GM21737 (cell line): Measurements from ENCODE around the gene SHLD1.

Experiments
- ATAC-seq: cut with Tn5 transposase; IDR thresholded peaks from one replicate; pipeline ENCODE4 v1.9.1; 2021; ENCODE audit warnings: mild to moderate bottlenecking, moderate library complexity; ENCODE audit not compliant: unreplicated experiment

Gene SHLD1

GRCh38 chr20:5844063-5844681, 94.0 kb downstream of the SHLD1 start:
- ATAC-seq = peak; percentile 81

DNA sequence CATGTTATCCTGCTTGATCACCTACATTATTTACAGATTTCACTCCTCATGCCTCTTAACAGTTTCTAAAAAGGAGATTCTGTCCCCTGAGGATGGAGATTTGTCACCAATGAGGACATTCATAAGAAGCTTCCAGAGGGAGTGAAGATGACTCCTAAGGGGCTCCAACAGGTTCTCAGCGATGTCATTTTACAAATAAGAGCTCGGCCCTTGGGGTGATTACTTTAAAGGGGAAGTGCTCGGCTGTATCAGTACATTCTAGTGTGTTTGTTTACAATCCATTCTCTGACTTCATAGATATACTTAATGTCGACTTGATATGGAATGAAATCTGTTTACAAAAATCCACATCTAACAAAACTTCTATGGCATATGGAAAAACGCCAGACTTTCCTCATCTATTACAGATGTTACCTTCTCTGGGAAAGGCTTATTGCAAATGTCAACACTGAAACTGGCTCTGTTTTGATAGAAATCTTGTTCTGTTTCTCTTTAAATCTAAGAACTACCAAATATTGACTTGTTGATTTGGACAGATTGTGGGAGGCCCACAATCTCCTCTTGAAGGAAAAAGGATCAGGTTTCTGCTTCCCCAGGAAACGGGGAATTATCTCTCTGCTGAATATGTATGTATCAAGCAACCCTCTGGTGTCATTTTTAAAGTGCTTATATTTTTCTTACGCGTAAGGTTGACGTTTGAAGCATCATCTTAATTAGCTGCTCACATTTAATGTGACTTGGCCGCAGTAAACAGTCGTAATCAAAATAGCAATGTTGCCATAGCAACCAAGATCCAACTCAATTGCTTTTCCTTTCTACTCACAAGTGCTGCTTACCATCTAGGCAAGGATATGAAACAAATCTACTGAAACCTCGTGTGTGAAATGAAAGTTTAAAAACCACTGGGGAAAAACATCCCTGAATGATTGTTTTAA, 95.7 kb downstream of the SHLD1 start:
- ATAC-seq = no peak

- no peak for ATAC-seq
Observed at GRCh38 chr20:5848711-5849505, 98.7 kb downstream of the SHLD1 start.

DNA sequence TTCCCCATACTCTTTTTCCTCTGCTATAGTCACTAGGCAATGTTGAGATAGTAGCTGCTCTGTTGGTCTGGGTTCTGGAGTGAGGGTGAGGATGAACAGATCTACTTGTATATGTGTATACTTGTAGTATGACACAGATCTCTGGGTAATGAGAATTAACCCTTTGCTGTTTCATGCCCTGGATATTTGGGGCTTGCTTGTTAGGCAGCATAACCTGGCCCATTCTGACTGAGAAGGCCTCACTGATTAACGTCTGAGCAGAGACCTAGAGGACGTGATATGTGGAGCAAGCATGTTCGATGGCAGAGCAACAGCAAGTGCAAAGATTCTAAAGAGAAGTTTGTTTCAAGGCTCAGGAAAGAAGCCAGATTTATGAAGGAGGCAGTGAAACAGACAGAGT, 105.7 kb downstream of the SHLD1 start:
- no peak for ATAC-seq

DNA sequence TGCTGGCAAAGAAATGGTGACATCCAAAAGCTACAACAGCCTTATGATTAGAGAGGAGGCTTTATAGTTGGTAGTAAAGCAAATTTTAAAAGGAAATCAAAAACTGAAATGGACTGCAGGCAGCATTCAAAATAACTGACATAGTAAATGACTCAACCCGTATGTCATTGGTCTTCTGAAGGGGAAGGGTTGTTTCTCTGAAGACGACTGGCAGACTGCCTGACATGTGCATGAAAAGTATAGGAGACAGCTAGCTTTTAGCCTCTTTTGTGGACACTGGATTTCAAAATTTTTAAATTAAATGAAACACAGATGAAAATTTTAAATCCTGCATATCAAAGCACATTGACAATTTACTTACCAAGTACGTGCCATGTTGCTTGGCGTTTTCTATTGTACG, 109.4 kb downstream of the SHLD1 start:
- ATAC-seq = no peak

DNA sequence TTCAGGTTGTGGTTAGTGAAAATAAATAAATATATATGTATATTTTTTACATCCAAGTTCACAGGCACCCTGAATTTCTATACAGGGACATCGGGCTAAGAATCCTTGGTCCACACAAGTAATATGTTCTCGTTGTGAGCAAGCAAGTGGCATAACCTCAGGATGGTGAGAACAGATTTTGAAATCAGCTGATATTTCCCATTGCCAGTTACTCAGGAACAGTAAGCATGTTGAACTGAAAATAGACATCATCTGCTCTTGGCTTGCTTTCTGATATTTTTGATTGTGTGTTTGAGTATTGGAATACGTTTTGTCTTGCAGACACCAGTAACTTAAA, 112.5 kb downstream of the SHLD1 start:
- ATAC-seq = no peak

GRCh38 chr20:5863040-5863833, 113.0 kb downstream of the SHLD1 start:
- no peak for ATAC-seq

- ATAC-seq = no peak
Observed at GRCh38 chr20:5864428-5864827, 114.2 kb downstream of the SHLD1 start.

DNA sequence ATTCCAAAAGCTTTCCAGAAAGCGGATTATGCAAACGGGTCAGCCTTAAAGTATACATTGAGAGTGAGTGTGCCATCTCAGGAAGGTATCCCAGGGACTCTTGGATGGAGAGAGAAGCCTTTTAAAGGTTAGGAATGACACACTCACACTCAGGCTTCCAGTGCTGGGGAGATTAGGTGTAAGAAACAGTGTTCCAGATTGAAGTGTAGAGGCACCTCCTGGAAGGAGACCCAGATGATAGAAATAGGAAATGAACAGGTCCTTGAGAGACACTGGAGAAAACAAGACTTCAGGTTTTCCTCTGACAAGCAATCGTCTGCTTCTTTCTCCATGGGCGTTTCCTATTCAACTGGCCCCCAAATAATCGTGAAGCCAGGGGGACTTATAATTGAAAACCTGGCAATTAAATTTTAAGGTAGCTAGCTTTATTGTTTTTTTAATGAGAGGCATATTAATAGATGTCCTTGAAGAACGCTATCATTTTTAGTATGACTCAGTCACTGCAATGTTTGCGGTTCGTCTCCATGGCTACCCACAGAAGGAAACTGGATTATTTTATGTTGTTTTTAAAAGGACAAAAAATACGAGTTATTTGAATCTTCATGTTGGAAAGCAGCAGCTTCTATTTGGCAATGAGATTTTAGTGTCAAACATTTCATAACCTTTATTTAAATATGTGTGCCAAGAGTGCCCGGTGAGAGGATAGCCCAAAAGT, 114.8 kb downstream of the SHLD1 start:
- ATAC-seq = no peak

DNA sequence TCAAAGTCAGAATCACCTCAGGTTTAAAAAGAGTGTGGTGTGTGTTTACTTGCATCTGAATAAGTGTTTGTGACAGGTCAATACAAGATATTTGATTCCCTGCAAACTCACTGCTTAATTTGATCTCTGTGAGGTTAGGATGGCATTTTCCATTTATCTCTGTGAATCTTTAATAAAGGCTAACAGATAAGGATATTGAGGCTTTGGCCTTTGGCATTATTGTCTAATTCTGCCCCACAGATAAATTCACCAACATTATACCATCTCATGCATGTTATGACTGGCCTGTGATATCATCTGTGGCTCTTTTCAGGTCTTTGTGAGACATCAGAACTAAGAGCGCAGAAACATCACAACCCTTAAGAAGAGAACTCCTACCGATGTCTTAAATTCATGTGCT, 115.4 kb downstream of the SHLD1 start:
- ATAC-seq = no peak

DNA sequence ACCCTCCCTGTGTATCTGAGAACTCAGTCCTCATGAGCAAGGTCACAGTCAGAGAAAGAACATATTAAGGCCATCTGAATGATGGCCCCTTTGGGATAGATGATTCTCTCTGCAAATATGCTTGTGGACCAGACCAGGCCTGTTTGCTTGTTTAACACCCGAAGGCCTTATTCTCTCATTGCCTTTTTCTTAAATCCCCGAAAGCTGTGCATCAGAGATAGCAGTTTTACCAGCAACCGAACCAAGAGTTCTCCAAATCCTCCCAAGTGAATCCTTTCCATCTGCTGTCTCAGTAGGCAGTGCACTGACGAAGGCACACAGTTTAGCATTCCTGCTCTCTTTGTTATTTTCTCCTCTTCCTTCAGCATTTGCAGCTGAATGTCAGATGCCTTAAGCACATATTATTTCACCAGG, 120.4 kb downstream of the SHLD1 start:
- ATAC-seq = no peak

DNA sequence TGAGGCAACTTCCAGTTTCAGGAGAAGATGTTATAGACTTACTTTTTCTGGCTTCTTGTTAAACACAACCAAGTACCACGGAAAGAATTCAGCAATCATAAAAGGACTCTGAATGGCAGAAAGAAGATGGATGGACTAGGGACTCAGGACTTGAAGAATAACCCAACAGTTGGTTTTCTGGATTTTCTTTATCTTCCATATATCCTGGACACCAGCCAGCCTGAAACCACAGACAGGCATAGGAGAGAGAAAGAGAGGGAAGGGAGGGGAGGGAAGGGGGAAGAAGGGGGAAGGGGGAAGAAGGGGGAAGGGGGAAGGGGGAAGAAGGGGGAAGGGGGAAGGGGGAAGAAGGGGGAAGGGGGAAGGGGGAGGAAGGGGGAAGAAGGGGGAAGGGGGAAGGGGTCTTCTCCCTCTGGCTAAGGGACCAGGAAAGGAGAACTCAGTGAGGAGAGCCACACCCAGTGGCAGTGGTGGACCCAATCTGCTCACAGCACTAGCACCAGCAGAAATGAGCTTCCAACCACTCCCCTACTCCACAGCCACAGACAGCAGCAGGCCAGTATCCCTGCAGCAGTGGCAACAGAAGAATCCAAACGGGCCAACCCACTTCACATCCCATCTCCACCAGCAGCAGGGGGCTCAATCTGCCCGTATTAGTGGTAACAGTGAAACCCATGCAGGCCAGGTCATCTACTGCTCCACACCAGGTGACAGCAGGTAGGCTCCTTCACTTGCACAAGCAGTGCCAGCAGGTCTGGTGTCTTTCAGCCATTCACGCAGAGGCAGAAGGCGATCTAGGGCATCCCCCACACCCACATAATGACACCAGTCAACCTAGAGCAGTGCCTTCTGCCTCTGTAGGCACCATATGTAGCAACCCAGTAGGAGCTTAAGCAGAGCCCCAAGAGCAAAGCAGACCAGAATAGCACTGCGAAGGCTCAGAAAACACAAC, 121.5 kb downstream of the SHLD1 start:
- no peak for ATAC-seq

- no peak for ATAC-seq
Observed at GRCh38 chr20:5877128-5877527, 126.9 kb downstream of the SHLD1 start.

DNA sequence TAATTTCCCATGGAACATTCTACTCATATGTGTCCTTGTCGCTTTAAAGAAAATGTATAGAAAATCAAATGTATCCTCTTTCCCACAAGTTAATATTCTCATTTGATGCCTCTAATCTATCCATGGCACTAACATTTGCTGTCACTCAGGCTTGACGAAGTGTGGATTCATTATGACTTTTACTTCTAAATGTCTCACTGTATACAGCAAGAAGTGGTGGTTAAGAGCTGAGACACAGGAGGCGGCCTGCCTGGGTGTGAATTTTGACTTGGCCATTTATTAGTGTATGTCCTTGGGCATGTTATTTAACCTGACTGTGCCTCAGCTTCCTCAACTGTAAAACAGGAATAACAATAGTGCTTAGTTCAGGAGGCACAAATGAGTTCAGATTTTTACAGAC, 130.1 kb downstream of the SHLD1 start:
- ATAC-seq = no peak

GRCh38 chr20:5881703-5882102, 131.5 kb downstream of the SHLD1 start:
- ATAC-seq = no peak

- ATAC-seq = no peak
Observed at GRCh38 chr20:5882166-5882565, 132.0 kb downstream of the SHLD1 start.

GRCh38 chr20:5884465-5885335, 134.5 kb downstream of the SHLD1 start:
- no peak for ATAC-seq

DNA sequence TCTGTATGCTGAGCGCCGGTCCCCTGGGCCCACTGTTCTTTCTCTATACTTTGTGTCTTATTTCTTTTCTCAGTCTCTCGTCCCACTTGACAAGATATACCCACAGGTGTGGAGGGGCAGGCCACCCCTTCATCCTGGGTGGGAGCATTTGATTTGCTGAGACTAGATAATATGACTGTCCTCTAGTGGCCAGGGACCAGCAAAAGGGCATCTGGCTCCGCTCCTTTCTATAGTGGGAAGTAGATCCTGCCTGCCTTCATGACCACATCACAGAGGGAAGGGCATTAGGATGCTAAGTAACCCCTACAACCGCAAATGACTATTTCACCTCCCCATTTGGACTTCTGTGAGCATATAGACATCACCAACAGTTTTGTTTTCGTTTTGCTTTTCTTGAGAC, 135.7 kb downstream of the SHLD1 start:
- ATAC-seq = no peak
